IPS-NIHi7 (cell line): ENCODE measurements around the gene GRHL3.
"Not testable (repeated sequence)": the region's sequence is repeated elsewhere in the genome, so short reads cannot be mapped to it uniquely, and the experiment has no call there.

Experiments used
- DNase-seq: peaks from one replicate; pipeline ENCODE4 v3.0.0; 2012; ENCODE audit warnings: mixed read lengths; ENCODE audit errors: extremely low spot score

Gene GRHL3

GRCh38 chr1:24319312-24319863 is at the start of gene GRHL3:
TSS of gene GRHL3 (plus strand) at chr1:24319357. CDS start at chr1:24319552, 195 bp downstream.
- peak; percentile 94 for DNase-seq

- DNase-seq, result not testable (repeated sequence)
Observed at GRCh38 chr1:24274203-24275103, 44.7 kb upstream of the GRHL3 start.

GRCh38 chr1:24275104-24275410 is 44.1 kb upstream of the GRHL3 start:
- DNase-seq, result no peak

GRCh38 chr1:24275510-24275909 is 43.6 kb upstream of the GRHL3 start:
- DNase-seq, result no peak

GRCh38 chr1:24276791-24277190 is 42.4 kb upstream of the GRHL3 start:
- no peak for DNase-seq

GRCh38 chr1:24277420-24278169 is 41.6 kb upstream of the GRHL3 start:
- no peak for DNase-seq

GRCh38 chr1:24278726-24279125 is 40.4 kb upstream of the GRHL3 start:
- DNase-seq, result no peak

GRCh38 chr1:24279590-24280232 is 39.4 kb upstream of the GRHL3 start:
- no peak for DNase-seq

GRCh38 chr1:24281591-24281990 is 37.6 kb upstream of the GRHL3 start:
- DNase-seq, result no peak

- no peak for DNase-seq
Observed at GRCh38 chr1:24282491-24282890, 36.7 kb upstream of the GRHL3 start.

- no peak for DNase-seq
Observed at GRCh38 chr1:24283326-24284155, 35.6 kb upstream of the GRHL3 start.

- DNase-seq, result no peak
Observed at GRCh38 chr1:24284156-24284471, 35.0 kb upstream of the GRHL3 start.

GRCh38 chr1:24285231-24285630 is 33.9 kb upstream of the GRHL3 start:
- DNase-seq, result no peak

GRCh38 chr1:24286246-24287010 is 32.7 kb upstream of the GRHL3 start:
- peak; percentile 53 for DNase-seq

GRCh38 chr1:24287779-24288178 is 31.4 kb upstream of the GRHL3 start:
- DNase-seq, result not testable (repeated sequence)

- DNase-seq, result no peak
Observed at GRCh38 chr1:24288479-24288878, 30.7 kb upstream of the GRHL3 start.

- no peak for DNase-seq
Observed at GRCh38 chr1:24289937-24290595, 29.1 kb upstream of the GRHL3 start.

GRCh38 chr1:24290933-24291487 is 28.1 kb upstream of the GRHL3 start:
- no peak for DNase-seq

GRCh38 chr1:24292103-24292502 is 27.1 kb upstream of the GRHL3 start:
- DNase-seq, result no peak

GRCh38 chr1:24292887-24293286 is 26.3 kb upstream of the GRHL3 start:
- no peak for DNase-seq
